Liver (tissue), 9 donors: Measurements from ENCODE around the gene TMEM14A. TPM values are rescaled to one million over a fixed set of nuclear protein-coding genes. Genes with fewer than 3 reads are reported as not detected.

Experiments
- DNase-seq: peaks from one replicate; pipeline ENCODE4 v3.0.0-alpha.2; 2017; ENCODE audit warnings: low spot score
- H3K27ac ChIP-seq, 2 donors: one replicate each; pipeline ENCODE4 v1.7.0; 2013; ENCODE audit warnings: inconsistent platforms in 2 of 2, low read length in 2 of 2, control low read depth in 1 of 2, low read depth in 1 of 2, mild to moderate bottlenecking in 1 of 2
- H3K27me3 ChIP-seq, 4 donors: one replicate each; pipeline versions ENCODE4 v1.6.1 to v1.7.0; 2013; ENCODE audit warnings: low read length in 3 of 4, inconsistent platforms in 1 of 4, mild to moderate bottlenecking in 1 of 4, moderate library complexity in 1 of 4; ENCODE audit not compliant: control insufficient read depth in 4 of 4, insufficient read depth in 4 of 4
- H3K36me3 ChIP-seq, 4 donors: one replicate each; pipeline versions ENCODE4 v1.6.1 to v1.7.0; 2013; ENCODE audit warnings: low read length in 3 of 4, mild to moderate bottlenecking in 3 of 4, low read depth in 1 of 4, moderate library complexity in 1 of 4; ENCODE audit not compliant: control insufficient read depth in 4 of 4, insufficient read depth in 3 of 4
- H3K4me1 ChIP-seq, 4 donors: one replicate each; pipeline versions ENCODE4 v1.6.1 to v1.7.0; 2013; ENCODE audit warnings: low read length in 3 of 4, mild to moderate bottlenecking in 3 of 4, moderate library complexity in 1 of 4; ENCODE audit not compliant: control insufficient read depth in 4 of 4, insufficient read depth in 4 of 4
- H3K4me3 ChIP-seq, 3 donors: one replicate each; pipeline versions ENCODE4 v1.6.1 to v1.7.0; 2013; ENCODE audit warnings: low read length in 3 of 3, control low read depth in 1 of 3, low read depth in 1 of 3, mild to moderate bottlenecking in 1 of 3
- H3K9ac ChIP-seq, 2 donors: one replicate each; pipeline ENCODE4 v1.7.0; 2013; ENCODE audit warnings: low read length in 2 of 2, mild to moderate bottlenecking in 2 of 2, moderate library complexity in 2 of 2, control low read depth in 1 of 2, low read depth in 1 of 2
- H3K9me3 ChIP-seq, 4 donors: one replicate each; pipeline versions ENCODE4 v1.6.1 to v1.7.0; 2013; ENCODE audit warnings: low read length in 3 of 4; ENCODE audit not compliant: control insufficient read depth in 4 of 4
- ATF3 ChIP-seq: IDR thresholded peaks from 2 replicates; pipeline ENCODE4 v1.6.1; 2016; ENCODE audit warnings: antibody characterized with exemption
- CTCF ChIP-seq: fragments of 150-350 bp; IDR thresholded peaks from 2 replicates; pipeline ENCODE4 v1.5.1; 2017; ENCODE audit warnings: improper control_type of control experiment, low read depth, low read length; ENCODE audit not compliant: missing input control
- EGR1 ChIP-seq, 2 donors: IDR thresholded peaks; 2 replicates each; pipeline ENCODE4 v1.6.1; 2016 to 2018; ENCODE audit warnings: antibody characterized with exemption in 2 of 2, low read depth in 2 of 2
- FOXA1 ChIP-seq: IDR thresholded peaks from 2 replicates; pipeline ENCODE4 v1.6.1; 2016; ENCODE audit warnings: antibody characterized with exemption
- FOXA2 ChIP-seq: IDR thresholded peaks from 2 replicates; pipeline ENCODE4 v1.6.1; 2016; ENCODE audit warnings: antibody characterized with exemption
- GABPA ChIP-seq, 2 donors: IDR thresholded peaks in 1 of 2; conservative IDR thresholded peaks in 1 of 2; 2 replicates each; pipeline ENCODE4 v1.6.1; 2016; ENCODE audit warnings: antibody characterized with exemption in 2 of 2, mild to moderate bottlenecking in 1 of 2, moderate library complexity in 1 of 2
- HNF4A ChIP-seq, 2 donors: conservative IDR thresholded peaks; 2 replicates each; pipeline ENCODE4 v1.6.1; 2016; ENCODE audit warnings: antibody characterized with exemption in 2 of 2, mild to moderate bottlenecking in 2 of 2
- HNF4G ChIP-seq: IDR thresholded peaks from 2 replicates; pipeline ENCODE4 v1.6.1; 2016; ENCODE audit warnings: antibody characterized with exemption
- JUND ChIP-seq, 2 donors: IDR thresholded peaks; 2 replicates each; pipeline ENCODE4 v1.6.1; 2016; ENCODE audit warnings: antibody characterized with exemption in 2 of 2
- MAX ChIP-seq: IDR thresholded peaks from 2 replicates; pipeline ENCODE4 v1.6.1; 2016; ENCODE audit warnings: antibody characterized with exemption
- NR2F2 ChIP-seq: IDR thresholded peaks from 2 replicates; pipeline ENCODE4 v1.6.1; 2016; ENCODE audit warnings: antibody characterized with exemption
- RAD21 ChIP-seq, 2 donors: IDR thresholded peaks; 2 replicates each; pipeline ENCODE4 v1.6.1; 2016; ENCODE audit warnings: antibody characterized with exemption in 2 of 2, mild to moderate bottlenecking in 2 of 2
- REST ChIP-seq: IDR thresholded peaks from 2 replicates; pipeline ENCODE4 v1.6.1; 2016; ENCODE audit warnings: antibody characterized with exemption, mild to moderate bottlenecking
- RXRA ChIP-seq, 2 donors: IDR thresholded peaks; 2 replicates each; pipeline ENCODE4 v1.6.1; 2017 to 2018; ENCODE audit warnings: antibody characterized with exemption in 2 of 2, mild to moderate bottlenecking in 1 of 2
- SP1 ChIP-seq: IDR thresholded peaks from 2 replicates; pipeline ENCODE4 v1.6.1; 2018; ENCODE audit warnings: antibody characterized with exemption, mild to moderate bottlenecking
- TAF1 ChIP-seq: conservative IDR thresholded peaks from 2 replicates; pipeline ENCODE4 v1.6.1; 2016; ENCODE audit warnings: antibody characterized with exemption, mild to moderate bottlenecking
- YY1 ChIP-seq: IDR thresholded peaks from 2 replicates; pipeline ENCODE4 v1.6.1; 2016; ENCODE audit warnings: antibody characterized with exemption, mild to moderate bottlenecking
- ZBTB33 ChIP-seq: IDR thresholded peaks from 2 replicates; pipeline ENCODE4 v1.6.1; 2016; ENCODE audit warnings: antibody characterized with exemption
- WGBS: extraction: QIAGEN DNeasy Blood & Tissue Kit; methylation state at CpG from one replicate; pipeline ENCODE4 v1.1.7; 2013; 5-methylcytosine and 5-hydroxymethylcytosine counted together
- polyA plus RNA-seq, 2 donors: library from polyadenylated mRNA; stranded (reverse) in 1 of 2; unstranded in 1 of 2; fragments of 200-250 nt in 1 of 2; fragments of >200 nt in 1 of 2; fragmentation: Nextera tagmentation in 1 of 2; extraction: Ambion mirVana in 1 of 2; gene quantifications; one replicate each; pipeline versions ENCODE4 v1.2.1 to v1.2.3, GENCODE V29; 2013 to 2015
- total RNA-seq, 2 donors: library from RNA; depleted of rRNA; stranded (reverse); fragments of >200 nt; gene quantifications; one replicate each; pipeline ENCODE4 v1.2.3, GENCODE V29; 2014
- donor health status: healthy.
- donor health status: healthy.
- donor health status: healthy.
- donor health status: healthy.
- donor health status: healthy.

The TMEM14A gene
- total and polyA plus RNA-seq, 4 donors: 15.6 to 63.6 (median 22.9) TPM

- H3K4me1 ChIP-seq: no peaks in the 10 kb centered on the region
- H3K9ac ChIP-seq: no peak overlapping the region
- no peaks in the 10 kb centered on the region for H3K9me3 ChIP-seq
- H3K27me3 ChIP-seq: no peaks in the 10 kb centered on the region
- TF ChIP-seq RXRA (IDR thresholded peaks at IDR 0.05) (no peak), EGR1 (IDR thresholded peaks at IDR 0.05; ENCODE audit: low read depth in 2 of 2) (no peak), MAX (no peak), JUND (IDR thresholded peaks at IDR 0.05) (no peak)
- DNase-seq: no peak
- 76% methylated on average over 5 of the region's 5 CpGs for WGBS
- H3K36me3 ChIP-seq: no peaks in the 10 kb centered on the region
- H3K27ac ChIP-seq: no peak overlapping the region
- no peak overlapping the region for H3K4me3 ChIP-seq
Measured at GRCh38 chr6:52635049-52635577, 35.8 kb upstream of the TMEM14A start.

GRCh38 chr6:52636830-52637229, 34.1 kb upstream of the TMEM14A start:
- no peak overlapping the region for H3K27ac ChIP-seq
- DNase-seq: no peak
- no peaks in the 10 kb centered on the region for H3K27me3 ChIP-seq
- no peak overlapping the region for H3K4me3 ChIP-seq
- H3K36me3 ChIP-seq: no peaks in the 10 kb centered on the region
- TF ChIP-seq ATF3 (no peak), FOXA2 (peak; percentile 66), SP1 (no peak), FOXA1 (no peak), HNF4G (no peak), NR2F2 (no peak), MAX (peak; percentile 21), YY1 (peak; percentile 35), CTCF (no peak), GABPA (IDR thresholded peaks at IDR 0.05 in 1 of 2, conservative IDR thresholded peaks at IDR 0.05 in 1 of 2) (no peak), JUND (IDR thresholded peaks at IDR 0.05) (no peak), EGR1 (IDR thresholded peaks at IDR 0.05; ENCODE audit: low read depth in 2 of 2) (no peak), RXRA (IDR thresholded peaks at IDR 0.05) (peak; percentile 11 to 48), RAD21 (IDR thresholded peaks at IDR 0.05) (peak in 1 of 2 donors; percentile 6), HNF4A (conservative IDR thresholded peaks at IDR 0.05) (peak; percentile 22 to 37), ZBTB33 (peak; percentile 35), TAF1 (no peak), REST (no peak)
- H3K4me1 ChIP-seq: no peaks in the 10 kb centered on the region
- 51% methylated on average over 2 of the region's 2 CpGs for WGBS
- H3K9ac ChIP-seq: no peak overlapping the region
- no peaks in the 10 kb centered on the region for H3K9me3 ChIP-seq
